Kasumi-1 (cell line): ENCODE measurements around the gene FAM149A.
A peak's percentile ranks its signal among the peaks of the same experiment; 100 is the strongest.

Source experiments
- DNase-seq, 2 experiments: peaks; one replicate each; lab custom pipeline; 2025; lab: John Stamatoyannopoulos, UW

FAM149A gene

GRCh38 chr4:186202490-186203140, 98.1 kb downstream of the FAM149A start:
- no peak for DNase-seq

GRCh38 chr4:186203406-186203805, 98.9 kb downstream of the FAM149A start:
- DNase-seq = no peak

GRCh38 chr4:186204103-186204559, 99.6 kb downstream of the FAM149A start:
- no peak for DNase-seq

- DNase-seq = no peak
Observed at GRCh38 chr4:186204686-186205085, 100.2 kb downstream of the FAM149A start.

GRCh38 chr4:186205156-186205555, 100.7 kb downstream of the FAM149A start:
- no peak for DNase-seq

- no peak for DNase-seq
Observed at GRCh38 chr4:186216465-186217024, 112.0 kb downstream of the FAM149A start.

- DNase-seq = peak in 1 of 2 experiments; percentile 1
Observed at GRCh38 chr4:186217733-186218293, 113.3 kb downstream of the FAM149A start.

GRCh38 chr4:186221624-186222023, 117.1 kb downstream of the FAM149A start:
- DNase-seq = no peak
